ENCODE results near the gene FAM168A.

Gene FAM168A

DNA sequence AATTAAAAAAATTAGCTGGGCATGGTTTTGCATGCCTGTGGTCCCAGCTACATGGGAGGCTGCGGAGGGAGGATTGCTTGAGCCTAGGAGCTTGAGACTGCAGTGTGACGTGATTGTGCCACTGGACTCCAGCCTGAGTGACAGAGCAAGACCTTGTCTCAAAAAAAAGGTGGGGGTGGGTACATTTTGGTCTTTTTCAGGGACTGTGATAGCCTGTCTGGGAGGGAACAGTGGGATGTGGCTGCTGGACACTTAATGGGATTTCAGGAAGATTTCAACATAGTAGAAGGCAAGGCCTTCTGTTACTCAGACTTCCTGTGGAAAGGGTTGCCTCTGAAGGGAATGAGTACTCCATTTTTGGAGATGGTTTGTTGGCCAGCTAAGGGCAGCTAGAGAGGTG lies 181.1 kb downstream of the FAM168A start:
- DNase-seq, result no peak

DNA sequence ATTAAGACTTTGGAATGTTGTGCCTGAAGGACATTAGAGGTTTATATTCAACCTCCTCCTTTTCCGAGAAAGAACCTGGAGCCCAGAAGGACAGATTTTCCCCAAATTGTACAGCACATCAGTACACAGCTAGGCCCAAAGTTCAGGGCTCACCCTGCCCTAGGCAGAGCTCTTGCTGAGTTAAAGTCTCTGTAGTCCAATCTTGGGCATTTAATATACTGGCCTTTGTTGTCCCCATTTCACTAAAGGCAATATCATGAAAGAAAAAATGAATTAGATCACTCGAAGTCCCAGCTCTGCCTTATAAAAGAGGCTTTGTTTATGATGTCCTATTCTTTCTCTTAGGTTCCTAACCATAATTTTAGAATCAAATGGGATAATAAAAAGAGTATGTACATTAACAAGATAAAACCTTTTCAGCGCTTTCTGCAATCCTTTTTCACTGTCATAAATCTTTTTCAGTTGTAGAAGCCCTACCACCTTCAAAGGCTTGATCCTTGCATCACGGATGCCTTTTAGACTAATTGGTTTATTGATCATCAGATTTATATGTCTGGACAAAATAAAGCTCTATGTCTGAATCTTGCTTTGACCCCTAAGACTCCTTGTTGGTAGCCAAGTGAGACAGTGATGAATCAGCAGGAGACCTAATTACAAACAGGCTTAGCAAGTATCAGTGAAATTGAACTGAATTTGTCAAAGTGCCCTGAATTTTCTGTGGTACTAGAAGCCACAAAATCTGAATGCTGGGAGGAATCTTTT lies 181.9 kb downstream of the FAM168A start:
- DNase-seq, result no peak

DNA sequence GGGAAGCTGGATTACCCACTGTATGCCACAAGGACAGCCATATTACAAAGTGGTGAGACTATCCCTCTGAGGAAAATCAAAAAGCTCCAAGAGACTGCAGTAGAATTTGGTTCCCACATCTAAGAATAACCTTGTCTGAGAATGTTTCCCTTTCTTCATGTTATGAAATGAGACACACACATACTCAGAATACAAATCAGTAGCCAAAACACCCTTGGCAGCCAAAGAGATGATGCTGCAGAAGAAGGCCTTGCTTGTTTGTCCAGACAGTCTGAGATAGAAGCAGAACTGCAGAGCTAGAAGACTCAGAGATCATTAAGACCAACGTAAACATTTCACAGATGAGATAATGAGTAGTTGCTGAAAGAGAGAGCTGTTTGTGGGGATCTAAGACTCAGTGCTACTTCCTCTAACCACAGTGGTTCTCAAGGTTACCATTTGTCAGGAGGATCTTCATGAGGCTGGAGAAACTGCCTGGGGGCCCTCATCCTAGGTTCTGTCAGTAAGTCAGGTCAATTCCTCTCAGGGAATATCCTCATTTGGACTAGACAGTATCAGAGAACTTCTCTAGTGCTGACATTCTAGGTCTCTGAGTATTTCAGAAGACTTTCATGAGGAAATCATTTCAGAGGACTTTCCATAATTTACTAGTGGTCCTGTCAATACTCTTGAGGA lies 182.8 kb downstream of the FAM168A start:
- no peak for DNase-seq

DNA sequence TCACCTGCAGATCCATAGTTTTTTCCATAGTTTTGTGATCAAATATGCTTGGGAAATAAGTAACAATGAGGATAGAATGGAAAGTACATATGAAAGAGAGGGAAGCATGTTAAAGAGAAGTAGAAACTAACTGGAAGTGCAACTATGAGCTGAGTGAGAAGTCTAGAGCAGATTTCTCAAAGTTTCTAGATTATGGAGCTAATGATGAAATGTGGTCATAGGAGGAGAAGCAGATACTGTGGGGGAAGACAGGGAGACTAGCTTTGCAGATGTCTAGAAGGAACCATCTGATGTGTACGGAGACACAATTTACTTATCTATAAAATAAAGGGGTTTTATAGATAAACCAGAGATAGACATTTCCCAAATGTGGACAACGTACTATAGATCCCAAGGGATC lies 184.7 kb downstream of the FAM168A start:
- no peak for DNase-seq

DNA sequence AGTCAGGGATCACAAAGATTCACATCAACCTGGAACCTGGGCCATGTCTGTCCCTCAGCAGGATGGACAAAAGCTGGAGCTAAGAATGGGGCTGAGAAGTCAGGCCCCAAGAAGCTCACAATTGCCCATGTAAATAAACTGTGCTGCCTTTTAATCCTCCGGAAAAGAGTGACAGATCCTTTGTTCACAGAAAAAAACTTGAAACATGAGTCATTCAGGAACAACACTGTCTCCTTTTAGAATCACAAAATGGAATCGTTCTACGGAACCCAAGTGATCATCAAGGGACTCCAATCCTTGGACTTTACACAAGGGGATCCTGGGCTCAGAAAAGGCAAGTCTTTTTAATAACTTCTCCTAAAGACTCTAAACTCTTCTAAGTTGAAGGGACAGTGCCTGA lies 185.6 kb downstream of the FAM168A start:
- no peak for DNase-seq

DNA sequence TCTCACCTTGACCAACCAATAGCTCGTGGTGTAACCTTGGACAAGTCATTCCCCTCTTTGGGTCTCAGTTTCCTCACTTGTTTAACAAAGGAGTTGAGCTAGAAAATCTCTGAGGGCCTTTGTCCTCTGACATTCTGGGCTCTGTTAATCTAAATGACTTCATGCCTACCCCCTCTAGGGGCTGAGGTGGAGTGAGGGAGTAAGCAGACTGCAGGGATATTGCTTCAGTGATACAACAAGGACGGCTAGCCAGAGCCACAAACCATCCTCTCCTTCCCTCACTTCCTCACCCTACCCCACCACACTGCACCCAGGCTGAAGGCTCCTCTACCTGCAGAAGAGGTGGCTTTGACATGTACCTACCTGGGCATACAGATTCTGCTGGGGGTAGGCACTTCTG lies 186.9 kb downstream of the FAM168A start:
- DNase-seq, result no peak

DNA sequence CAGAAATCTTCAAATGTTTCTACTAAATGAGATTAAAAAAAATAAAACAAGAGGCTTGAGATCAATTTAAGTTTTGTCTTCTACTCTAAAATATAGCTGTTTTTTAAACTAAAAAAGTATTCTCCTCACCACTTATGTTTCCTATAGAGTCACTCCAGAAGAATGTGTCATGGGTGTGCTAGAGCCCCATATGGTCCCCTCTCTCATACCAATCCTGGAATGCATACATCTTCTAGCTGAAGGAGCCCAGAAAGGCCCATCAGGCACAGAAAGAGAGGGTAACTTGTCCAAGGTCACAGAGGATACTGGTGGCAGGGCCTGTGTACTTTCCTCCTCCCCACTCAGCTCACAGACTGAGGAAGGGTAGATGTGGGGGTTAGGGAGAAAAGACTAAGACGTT lies 187.3 kb downstream of the FAM168A start:
- DNase-seq, result no peak

DNA sequence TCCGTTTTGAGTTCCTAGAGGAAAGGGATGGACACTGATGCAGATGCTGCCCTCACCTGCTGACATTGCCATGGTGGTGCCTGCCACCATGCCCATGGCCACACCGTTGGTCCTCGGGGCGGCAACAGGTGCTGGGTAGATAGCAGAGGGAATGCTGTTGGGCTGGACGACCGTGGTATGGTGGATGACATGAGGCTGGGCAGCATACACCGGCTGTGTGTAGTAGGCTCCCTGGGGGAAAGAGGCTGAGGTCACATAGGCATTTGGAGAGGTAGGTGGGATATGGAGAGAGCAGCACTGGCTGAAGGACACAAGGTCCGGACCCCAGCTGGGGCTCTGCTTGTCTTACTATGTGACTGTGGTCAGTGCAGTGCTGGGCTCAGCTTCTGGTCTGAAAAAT lies 188.5 kb downstream of the FAM168A start:
- DNase-seq, result no peak

DNA sequence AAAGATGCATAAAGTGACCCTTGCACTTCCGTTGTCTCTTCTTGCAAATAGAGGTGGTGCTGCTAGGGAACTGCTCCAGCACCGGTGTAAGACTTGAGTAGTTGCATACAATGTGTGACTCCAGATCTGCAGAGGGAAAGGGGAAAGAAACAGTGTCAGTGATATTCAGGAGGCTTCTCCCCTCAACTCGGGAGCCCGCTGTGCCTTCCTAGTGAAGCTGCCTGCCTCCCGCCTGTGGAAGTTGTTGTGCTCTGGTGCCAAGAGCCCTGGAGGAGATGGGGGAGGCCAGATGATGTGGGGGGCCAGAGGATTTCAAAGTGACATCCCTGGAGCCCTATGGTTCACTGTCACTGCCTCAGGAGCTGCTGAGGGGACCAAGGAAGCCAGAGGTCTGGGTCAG lies 191.3 kb downstream of the FAM168A start:
- DNase-seq, result no peak

DNA sequence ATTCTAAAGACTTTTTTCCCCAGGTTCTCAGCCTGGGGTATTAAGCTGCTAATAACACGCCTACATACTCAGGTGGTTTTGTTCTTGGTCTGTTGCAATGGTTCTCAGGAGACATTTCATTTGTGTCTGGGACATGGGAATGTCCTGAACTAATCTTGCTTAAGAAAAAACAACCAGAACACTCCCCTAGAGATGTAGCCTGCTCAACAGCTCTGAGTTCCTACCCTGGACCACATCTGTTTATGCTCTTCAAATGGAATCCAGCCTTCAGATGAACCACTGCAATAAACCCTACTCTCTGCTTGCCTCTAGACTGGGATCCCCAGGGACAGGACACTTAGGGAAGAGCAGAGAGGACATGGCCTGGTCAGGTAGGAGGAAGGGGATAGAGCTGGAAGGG lies 191.8 kb downstream of the FAM168A start:
- DNase-seq, result no peak

DNA sequence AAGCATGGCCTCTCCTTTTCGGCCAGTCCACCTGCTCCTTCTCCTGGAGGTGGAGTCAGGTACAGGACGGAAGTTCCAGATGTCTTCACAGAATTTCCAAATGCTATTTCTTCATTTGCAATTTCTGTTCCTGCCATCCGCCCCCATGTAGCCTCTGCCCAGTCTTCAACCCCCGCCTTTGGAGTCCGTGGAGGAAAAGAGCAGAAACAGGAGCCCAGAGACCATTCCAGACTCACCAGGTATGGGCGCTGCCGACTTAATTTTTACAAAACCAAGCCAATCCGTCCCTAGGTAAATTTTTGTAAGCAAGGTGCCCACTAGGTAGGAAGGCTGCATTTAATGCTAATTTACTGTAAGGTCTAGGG lies 192.8 kb downstream of the FAM168A start:
- no peak for DNase-seq

DNA sequence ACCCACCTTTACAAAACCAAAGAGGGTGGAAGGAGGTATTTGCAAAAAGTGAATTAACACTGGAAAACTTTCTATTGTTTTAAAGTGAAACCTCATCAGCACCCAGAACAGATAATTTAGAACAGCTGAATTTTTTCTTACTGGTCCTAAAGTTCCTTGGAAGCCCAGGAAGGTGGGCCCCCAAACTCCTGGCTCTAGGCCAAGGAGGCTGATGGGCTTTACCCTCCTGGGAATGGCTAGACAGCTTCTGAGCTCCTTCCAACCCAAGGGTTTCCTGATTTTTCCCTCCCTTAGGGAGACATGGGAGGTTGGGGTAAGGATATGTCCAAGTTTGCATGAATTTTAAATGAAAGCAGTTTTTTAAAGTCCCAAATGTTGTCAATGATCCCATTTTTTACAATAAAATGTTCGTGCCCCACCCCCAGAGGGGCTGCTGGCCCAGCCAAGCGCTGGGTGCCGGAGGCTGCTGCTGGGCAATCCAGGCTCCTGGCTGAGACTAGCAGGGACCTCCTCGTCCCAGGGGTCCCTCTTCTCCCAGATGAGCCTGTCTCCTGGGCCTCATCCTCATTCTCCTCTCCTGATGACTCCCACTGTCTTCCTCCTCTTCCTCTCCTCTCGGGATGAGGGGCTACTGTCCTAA lies 193.3 kb downstream of the FAM168A start:
- DNase-seq, result no peak

DNA sequence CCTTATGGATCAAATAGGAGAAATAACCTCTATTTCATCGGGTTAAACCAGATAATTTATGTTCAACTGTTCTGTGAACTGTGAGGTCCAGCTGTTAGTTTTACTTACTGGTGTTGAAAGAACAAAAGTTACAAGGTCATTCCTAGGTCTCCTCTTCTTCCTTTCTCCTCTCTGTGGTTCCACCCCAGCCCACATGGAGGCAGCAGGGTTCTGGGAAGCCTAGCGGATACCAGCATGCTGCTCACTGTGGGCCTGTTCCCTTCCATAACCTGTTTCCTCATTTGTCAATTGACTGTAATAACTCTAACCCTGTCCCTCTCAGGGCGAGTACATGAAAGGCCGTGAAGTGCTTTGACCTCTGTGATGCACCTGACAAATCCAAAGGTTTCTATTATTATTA lies 193.9 kb downstream of the FAM168A start:
- peak in 1 of 2 experiments; percentile 16 for DNase-seq

DNA sequence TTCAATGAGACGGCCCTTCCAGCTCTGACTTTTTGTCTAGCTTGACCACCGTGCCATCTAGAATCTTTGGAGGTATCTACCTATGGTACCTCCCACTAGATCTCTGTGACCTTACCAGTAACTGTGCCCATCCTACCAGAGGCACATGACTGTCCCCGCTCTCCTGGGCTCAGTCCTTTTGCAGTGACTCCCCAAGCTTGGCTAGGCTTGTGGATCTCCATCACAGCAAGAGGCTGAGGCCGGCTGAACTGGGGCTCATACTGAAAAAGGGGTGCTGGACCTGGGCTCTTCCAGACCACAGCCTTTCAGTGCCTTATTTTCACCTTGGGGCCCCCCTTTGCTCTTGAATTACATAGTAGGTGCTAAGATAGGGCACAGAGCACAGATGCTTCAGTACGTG lies 194.4 kb downstream of the FAM168A start:
- DNase-seq, result no peak

DNA sequence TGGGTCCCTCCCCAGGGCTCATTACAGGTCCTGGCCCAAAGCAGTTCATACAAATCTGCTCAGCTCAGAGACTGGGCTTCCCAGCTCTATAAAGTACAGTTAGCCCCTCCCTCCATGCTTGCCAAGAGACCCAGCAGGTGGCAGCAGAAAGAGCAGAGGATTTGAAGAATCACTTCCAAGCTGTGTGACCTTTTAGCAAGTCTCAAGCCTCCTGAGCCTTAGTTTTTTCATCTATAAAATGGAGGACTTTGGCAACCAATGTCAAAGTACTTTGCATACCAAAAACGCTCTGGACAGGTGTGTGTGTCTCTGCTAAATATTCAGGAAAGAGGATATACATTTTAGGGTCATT lies 195.1 kb downstream of the FAM168A start:
- DNase-seq, result no peak

DNA sequence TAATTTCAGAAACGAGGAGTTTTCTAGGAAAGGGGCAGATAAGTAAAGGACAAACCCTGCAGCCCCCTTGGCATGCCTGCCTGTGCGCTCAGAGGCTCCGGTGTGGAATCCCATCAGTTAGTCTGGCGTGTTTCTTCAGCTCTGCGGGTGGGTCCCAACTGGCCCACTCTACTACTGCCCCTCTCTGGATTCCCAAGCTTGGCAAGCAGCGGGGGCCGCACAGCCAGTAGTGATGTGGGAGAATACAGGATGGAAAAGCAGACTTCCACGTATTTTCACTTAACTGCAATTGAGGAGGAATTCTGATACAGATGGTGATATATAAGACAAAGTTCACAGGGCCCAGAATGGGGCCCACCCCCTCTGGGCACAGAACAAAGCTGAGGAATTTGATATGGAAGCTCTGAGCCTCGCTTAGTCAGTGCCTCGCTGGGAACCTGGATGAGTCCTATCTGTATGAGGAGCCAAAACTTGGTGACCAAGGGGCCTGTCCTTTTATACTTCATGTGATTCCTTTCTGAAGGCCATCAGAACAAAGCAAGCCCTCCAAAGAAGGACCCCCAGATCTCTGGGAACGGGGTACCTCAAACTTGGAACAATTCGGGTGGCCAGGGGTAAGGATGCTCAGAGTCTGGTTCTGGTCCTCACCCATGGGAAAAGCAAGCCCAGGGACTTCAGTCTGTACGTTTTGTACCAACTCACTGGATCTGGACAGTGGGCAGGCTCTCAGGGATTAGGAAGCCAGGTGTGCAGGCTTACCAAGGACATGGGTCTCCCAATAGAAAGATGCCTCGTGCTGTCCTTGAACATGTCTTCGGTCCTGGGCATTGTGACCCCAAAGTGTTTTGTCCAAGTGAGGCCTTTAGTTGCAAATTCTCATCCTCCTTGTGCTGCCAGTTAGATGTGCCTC lies 195.7 kb downstream of the FAM168A start:
- no peak for DNase-seq

DNA sequence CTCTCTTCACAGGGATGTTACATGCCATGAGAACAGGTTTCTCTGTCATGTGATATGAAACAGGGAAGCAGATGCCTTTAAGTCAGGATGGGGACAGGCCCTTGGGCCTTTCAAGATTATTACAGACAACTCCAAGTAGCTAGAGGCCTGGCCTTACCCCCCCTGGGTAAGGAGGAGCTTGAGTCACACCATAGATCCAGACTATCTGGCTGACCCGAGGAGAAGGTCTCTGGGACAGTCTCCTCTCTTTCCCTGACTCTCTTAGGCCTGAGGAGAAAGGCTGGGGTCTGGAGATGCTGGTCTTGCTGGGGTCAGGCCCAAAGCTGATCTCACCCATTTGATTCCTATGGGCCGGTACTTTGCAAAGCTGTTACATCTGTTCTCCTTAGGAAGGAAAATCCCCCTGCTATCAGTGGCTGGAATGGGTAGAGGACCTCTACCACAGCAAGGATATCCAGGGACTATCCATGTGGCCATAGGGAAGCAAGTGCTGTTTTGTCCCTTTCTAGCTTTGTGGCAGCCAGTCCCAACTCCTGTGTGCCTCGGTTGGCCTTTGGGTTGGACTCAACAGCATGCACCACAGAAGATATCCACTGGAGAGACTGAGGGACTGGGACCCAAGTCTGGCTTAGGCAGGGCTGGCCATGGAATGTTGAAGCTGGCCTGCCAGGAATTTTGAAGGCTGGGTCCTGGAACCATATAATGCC lies 196.5 kb downstream of the FAM168A start:
- DNase-seq, result no peak

DNA sequence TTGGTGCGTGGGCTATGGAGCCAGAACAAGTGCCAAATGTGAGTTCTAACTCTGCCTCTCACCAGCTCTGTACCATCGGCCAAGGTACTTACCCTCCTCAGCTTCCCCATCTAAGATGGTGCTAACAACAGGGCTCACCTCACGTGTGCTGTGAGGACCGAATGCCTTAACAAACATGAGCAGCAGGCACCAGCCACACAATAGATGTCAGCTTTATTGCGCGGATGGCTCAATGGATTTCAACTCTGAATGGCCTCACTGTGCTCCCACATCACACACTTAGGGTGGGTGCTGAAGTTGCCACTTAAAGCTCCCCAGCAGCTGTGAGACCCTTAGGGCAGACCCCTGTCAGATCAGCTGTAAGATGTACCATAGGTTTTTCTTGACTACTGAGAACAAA lies 197.6 kb downstream of the FAM168A start:
- no peak for DNase-seq

DNA sequence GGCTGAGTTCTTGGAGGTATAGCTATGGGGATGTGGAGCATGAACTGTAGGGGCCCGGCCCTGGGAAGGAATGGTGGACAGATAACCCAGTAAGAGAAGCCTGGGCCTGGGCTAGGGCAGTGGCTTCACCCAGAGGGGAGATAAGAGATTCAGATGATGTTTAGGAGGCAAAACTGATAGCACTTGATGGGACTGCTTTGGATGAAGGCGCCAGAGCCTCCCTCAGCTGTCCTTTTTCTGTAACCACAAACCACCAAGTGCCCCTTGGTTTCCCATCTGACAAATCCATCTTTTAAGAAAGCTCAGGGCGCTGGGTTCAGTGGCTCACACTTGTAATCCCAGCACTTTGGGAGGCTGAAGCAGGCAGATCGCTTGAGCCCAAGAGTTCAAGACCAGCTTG lies 198.3 kb downstream of the FAM168A start:
- no peak for DNase-seq

DNA sequence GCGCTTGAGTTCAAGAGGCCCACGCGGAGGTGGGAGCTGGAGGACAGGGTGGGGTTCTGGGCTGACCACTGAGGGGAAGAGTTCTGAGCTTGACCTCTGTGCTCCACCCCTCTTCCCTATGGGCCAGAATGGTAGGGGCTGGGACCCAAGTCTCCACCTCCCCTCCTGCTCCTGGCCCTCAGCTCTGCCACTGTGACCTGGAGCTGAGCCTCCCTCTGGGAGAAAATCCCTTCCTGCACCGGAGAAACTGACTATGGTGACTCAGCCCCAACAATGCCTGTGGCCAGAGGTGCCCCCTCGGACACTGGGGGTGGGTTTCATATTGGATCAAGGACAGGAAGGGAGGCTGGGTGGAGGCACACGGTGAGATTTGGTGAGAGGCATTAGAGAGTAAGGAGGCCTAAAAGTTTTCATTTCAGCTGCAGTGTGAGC lies 198.7 kb downstream of the FAM168A start:
- no peak for DNase-seq

DNA sequence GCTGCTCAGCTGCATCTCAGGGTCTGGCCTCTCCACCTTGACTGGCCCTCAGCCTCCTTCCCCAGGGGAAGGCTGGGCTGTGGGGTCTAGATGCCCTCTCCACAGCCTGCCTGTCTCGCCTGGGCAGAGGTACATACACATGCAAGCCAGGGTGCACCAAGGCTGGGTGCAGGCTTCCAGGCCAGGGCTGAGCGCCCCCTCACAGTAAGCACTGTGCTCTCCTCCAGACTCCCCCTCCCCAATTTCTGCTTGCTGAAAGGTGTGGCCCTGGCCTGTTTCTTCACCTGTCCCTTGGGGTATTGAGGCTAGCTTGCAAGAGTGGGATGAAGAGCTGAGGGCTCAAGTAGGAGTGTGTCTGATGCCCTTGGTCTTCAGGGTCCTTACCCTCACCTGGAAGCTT lies 199.2 kb downstream of the FAM168A start:
- DNase-seq, result no peak

DNA sequence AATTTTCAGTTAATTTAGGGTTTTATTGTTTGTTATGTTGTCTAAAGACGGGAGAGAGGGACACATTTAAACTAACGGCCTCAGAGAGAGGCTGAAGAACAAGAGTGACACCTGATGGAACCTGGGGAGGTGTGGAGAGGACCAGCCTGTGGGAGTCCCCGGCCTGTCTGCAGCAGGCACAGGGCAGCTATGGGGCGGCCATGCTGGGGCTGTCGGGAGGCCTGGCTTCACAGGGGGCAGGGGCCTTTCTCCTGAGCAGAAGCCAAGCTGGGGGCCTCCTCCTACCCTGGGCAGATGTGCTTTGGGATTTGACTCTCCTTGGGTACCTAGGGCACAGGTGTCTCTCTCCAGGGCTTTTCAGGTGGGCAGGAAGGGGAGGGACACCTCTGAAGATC lies 199.8 kb downstream of the FAM168A start:
- no peak for DNase-seq

All from cerebellar nuclear complex (tissue), 1 donor.